K562 (cell line): ENCODE results near the gene CHD2. TPM values are rescaled to one million over a fixed set of nuclear protein-coding genes. Genes with fewer than 3 reads are reported as not detected.

Experiments
- ATAC-seq: fragments of 200-7000 bp; cut with Tn5 transposase; 3 replicates; pipeline ENCODE4 v1.9.1; 2020; ENCODE audit warnings: moderate library complexity
- BruUV-seq: library from RNA; stranded (reverse); fragments of 400-500 nt; replicated peaks from 2 replicates; lab custom pipeline; 2021; lab: Mats Ljungman, UMichigan
- CTCF ChIA-PET: fragments of 300-600 bp; formaldehyde crosslinking; extraction: SDS; loops from one replicate; lab custom pipeline; 2021; ENCODE audit warnings: low intra/inter-chr PET ratio; lab: Yijun Ruan, JAX
- POLR2A ChIA-PET: fragments of 300-600, 350-650 bp; sonication (Branson Sonifier 250); formaldehyde crosslinking; extraction: SDS; loops from one replicate; lab custom pipeline; 2021; ENCODE audit warnings: antibody characterized with exemption, inconsistent platforms; lab: Yijun Ruan, JAX
- DNase-seq, 4 experiments: peaks; one replicate each; pipeline versions ENCODE4 v3.0.0 to v3.0.0-alpha.2; 2011 to 2018; ENCODE audit warnings: low spot score in 3 of 4, mixed read lengths in 3 of 4; ENCODE audit errors: extremely low read depth in 1 of 4
- FAIRE-seq: peaks from 2 replicates; lab custom pipeline; 2011; peaks lifted over from hg19 to GRCh38; lab: Jason Lieb, UNC
- H2AFZ ChIP-seq: 2 replicates; pipeline ENCODE4 v1.6.0; 2011; ENCODE audit warnings: low read depth, low read length, control low read depth, inconsistent platforms
- H3K27ac ChIP-seq: fragments of 200-600 bp; 3 replicates; pipeline ENCODE4 v1.8.0; 2011; ENCODE audit warnings: low read depth, mild to moderate bottlenecking, control low read depth, inconsistent platforms, low read length, moderate library complexity, mixed read lengths; ENCODE audit errors: extremely low read depth
- H3K27me3 ChIP-seq, 2 experiments: fragments of 300-600 bp in 1 of 2; 2 replicates in 1 of 2; 3 replicates in 1 of 2; pipeline versions ENCODE4 v1.6.0 to v1.8.0; 2011; ENCODE audit warnings: inconsistent platforms in 2 of 2, low read length in 2 of 2, mild to moderate bottlenecking in 1 of 2, mixed read lengths in 1 of 2, moderate library complexity in 1 of 2; ENCODE audit not compliant: control insufficient read depth in 2 of 2, insufficient read depth in 2 of 2
- H3K36me3 ChIP-seq: fragments of 300-600 bp; 3 replicates; pipeline ENCODE4 v1.8.0; 2011; ENCODE audit warnings: mild to moderate bottlenecking, low read length, inconsistent platforms; ENCODE audit not compliant: control insufficient read depth, insufficient read depth
- H3K4me1 ChIP-seq, 2 experiments: fragments of 200-600 bp in 1 of 2; replicated peaks in 1 of 2; 2 replicates in 1 of 2; 3 replicates in 1 of 2; pipeline versions ENCODE4 v1.5.1 to v1.8.0; 2011; ENCODE audit warnings: inconsistent platforms in 2 of 2, low read length in 2 of 2, mild to moderate bottlenecking in 1 of 2, mixed read lengths in 1 of 2, moderate library complexity in 1 of 2; ENCODE audit not compliant: control insufficient read depth in 2 of 2, insufficient read depth in 2 of 2
- H3K4me2 ChIP-seq: 2 replicates; pipeline ENCODE4 v1.6.1; 2011; ENCODE audit warnings: low read length, control low read depth, inconsistent platforms, mixed read lengths; ENCODE audit not compliant: insufficient read depth
- H3K4me3 ChIP-seq: fragments of 200-600 bp; sonication (generic), shearing (Covaris generic); 2 replicates; pipeline ENCODE4 v1.5.1; 2016; ENCODE audit warnings: control low read depth, inconsistent platforms
- H3K79me2 ChIP-seq: fragments of 200-600 bp; 3 replicates; pipeline ENCODE4 v1.8.0; 2011; ENCODE audit warnings: low read length, inconsistent platforms; ENCODE audit not compliant: control insufficient read depth, insufficient read depth
- H3K9ac ChIP-seq, 2 experiments: 2 replicates each; pipeline versions ENCODE4 v1.6.0 to v1.6.1; 2011; ENCODE audit warnings: low read depth in 2 of 2, low read length in 2 of 2, control low read depth in 1 of 2, inconsistent platforms in 1 of 2, mild to moderate bottlenecking in 1 of 2, mixed read lengths in 1 of 2; ENCODE audit not compliant: insufficient read depth in 1 of 2
- H3K9me1 ChIP-seq: one replicate; pipeline ENCODE4 v1.6.0; 2011; ENCODE audit warnings: inconsistent platforms, mild to moderate bottlenecking, low read length, moderate library complexity; ENCODE audit not compliant: control insufficient read depth, insufficient read depth
- H3K9me3 ChIP-seq: replicated peaks from 2 replicates; pipeline ENCODE4 v1.5.1; 2011; ENCODE audit warnings: low read depth, low read length, inconsistent platforms; ENCODE audit not compliant: control insufficient read depth, insufficient read depth
- H4K20me1 ChIP-seq: replicated peaks from 2 replicates; pipeline ENCODE4 v1.6.1; 2011; ENCODE audit warnings: low read length, inconsistent platforms, mixed read lengths; ENCODE audit not compliant: control insufficient read depth, insufficient read depth
- BRF1 ChIP-seq: IDR thresholded peaks from 3 replicates; pipeline ENCODE4 v1.6.1; 2011; ENCODE audit warnings: borderline replicate concordance, mild to moderate bottlenecking; ENCODE audit not compliant: insufficient read length; ENCODE audit errors: extremely low read depth
- FOXA1 ChIP-seq: fragments of 450-650 bp; IDR thresholded peaks from 2 replicates; pipeline ENCODE4 v1.6.1; 2016; ENCODE audit warnings: mild to moderate bottlenecking, borderline replicate concordance
- GABPB2 ChIP-seq: fragments of 250-450 bp; sonication (Bioruptor Pico); conservative IDR thresholded peaks from 2 replicates; pipeline ENCODE4 v1.5.1; 2021; ENCODE audit warnings: mild to moderate bottlenecking
- GATAD2B ChIP-seq: fragments of 450-650 bp; IDR thresholded peaks from 2 replicates; pipeline ENCODE4 v1.6.1; 2017; ENCODE audit warnings: mild to moderate bottlenecking, borderline replicate concordance
- MTA3 ChIP-seq: fragments of 450-650 bp; formaldehyde crosslinking; IDR thresholded peaks from 2 replicates; pipeline ENCODE4 v1.6.1; 2017; ENCODE audit warnings: mild to moderate bottlenecking, borderline replicate concordance
- ZNF140 ChIP-seq: fragments of 250-450 bp; sonication (Bioruptor Pico); IDR thresholded peaks from 2 replicates; pipeline ENCODE4 v1.8.0; 2021; ENCODE audit warnings: moderate library complexity, mild to moderate bottlenecking, inconsistent platforms
- ZNF175 ChIP-seq: fragments of 200-800 bp; sonication (Bioruptor generic); IDR thresholded peaks from 2 replicates; pipeline ENCODE4 v1.6.1; 2016; ENCODE audit warnings: low read depth, mild to moderate bottlenecking, missing genetic modification characterization, missing compliant biosample characterization
- ZNF347 ChIP-seq: fragments of 450-650 bp; formaldehyde crosslinking; IDR thresholded peaks from 2 replicates; pipeline ENCODE4 v1.4.0; 2020; ENCODE audit warnings: low read depth, mild to moderate bottlenecking, moderate library complexity
- ZNF583 ChIP-seq: fragments of 250-450 bp; sonication (Bioruptor Pico); IDR thresholded peaks from 2 replicates; pipeline ENCODE4 v1.4.0; 2020
- WGBS: fragments of 100-300 bp; shearing (Covaris generic); methylation state at CpG from one replicate; pipeline ENCODE4 v1.1.6; 2016; ENCODE audit warnings: low coverage, mixed read lengths; ENCODE audit not compliant: insufficient coverage; ENCODE audit errors: missing lambda C conversion rate; 5-methylcytosine and 5-hydroxymethylcytosine counted together
- in situ Hi-C: fragments of 300-500 bp; cut with MboI; formaldehyde crosslinking; loops from 4 replicates; pipeline ENCODE4 v1.15.0; 2018; ENCODE audit warnings: inconsistent platforms, mixed read lengths
- intact Hi-C: fragments of 100-400 bp; cut with micrococcal nuclease; formaldehyde crosslinking; loops from 2 replicates; pipeline ENCODE4 v1.14.2; 2022
- polyA plus RNA-seq, 8 experiments: library from polyadenylated mRNA; depleted of rRNA in 4 of 8; stranded (reverse) in 5 of 8; unstranded in 3 of 8; fragments of >200 nt; fragmentation: Nextera tagmentation in 2 of 8; fragmentation: Illumina TruSeq in 1 of 8; extraction: Ambion mirVana in 2 of 8; extraction: Trizol in 1 of 8; gene quantifications; 2 replicates each; pipeline versions ENCODE4 v1.2.1 to v1.2.3, GENCODE V29; 2011 to 2014; ENCODE audit warnings: inconsistent platforms in 1 of 8, missing spikeins in 1 of 8
- total RNA-seq, 7 experiments: library from RNA; depleted of rRNA in 6 of 7; stranded (reverse); fragments of >200 nt in 6 of 7; fragmentation: Illumina TruSeq in 2 of 7; extraction: Trizol in 2 of 7; gene quantifications; 2 replicates each; pipeline versions ENCODE4 v1.2.1 to v1.2.3, GENCODE V29; 2011 to 2021; ENCODE audit warnings: low replicate concordance in 1 of 7
- TF ChIP-seq, protein P1 (sequence below): fragments of 250-450 bp; sonication (Bioruptor Pico); IDR thresholded peaks from 2 replicates; pipeline ENCODE4 v1.4.0; 2020; ENCODE audit warnings: mild to moderate bottlenecking, moderate library complexity, borderline replicate concordance
- TF ChIP-seq, protein P2 (sequence below): IDR thresholded peaks from 2 replicates; pipeline ENCODE4 v1.6.1; 2011; ENCODE audit not compliant: insufficient read length; ENCODE audit errors: extremely low read depth
- TF ChIP-seq, protein P3 (sequence below): fragments of 250-450 bp; sonication (Bioruptor Pico); IDR thresholded peaks from 2 replicates; pipeline ENCODE4 v1.5.0; 2020; ENCODE audit warnings: mild to moderate bottlenecking
- TF ChIP-seq, protein P4 (sequence below): sonication (generic); formaldehyde crosslinking; IDR thresholded peaks from 2 replicates; pipeline ENCODE4 v1.8.1; 2023; ENCODE audit warnings: missing genetic modification reagents, mild to moderate bottlenecking, borderline replicate concordance

Gene CHD2
- total and polyA plus RNA-seq, 9 of the 15 experiments (the other 6 are each of a cell fraction or from before 2014, with no cell fraction given): 38.9 to 70.8 (median 56.2) TPM

DNA sequence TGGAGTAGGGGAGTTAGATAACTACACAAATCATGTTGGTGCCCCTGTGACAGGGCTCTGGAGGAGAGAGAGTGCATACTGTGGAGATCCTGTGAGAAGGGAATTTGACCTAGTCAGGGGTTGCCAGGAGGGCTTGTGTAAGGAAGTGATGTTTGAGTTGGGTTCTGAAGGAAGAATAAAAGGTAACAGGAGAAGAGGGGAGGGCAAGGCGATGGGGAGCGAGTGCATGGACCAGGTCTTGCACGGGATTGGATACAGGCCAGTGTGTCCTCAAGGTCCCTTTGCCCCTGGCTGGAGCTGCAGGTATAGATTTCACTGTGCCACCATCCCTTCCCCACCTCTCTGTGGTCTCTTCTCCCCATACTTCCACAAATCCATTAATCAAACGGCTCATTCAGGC, 105.0 kb downstream of the CHD2 start:
- no TSS peak for BruUV-seq
- TF ChIP-seq, protein P1, sequence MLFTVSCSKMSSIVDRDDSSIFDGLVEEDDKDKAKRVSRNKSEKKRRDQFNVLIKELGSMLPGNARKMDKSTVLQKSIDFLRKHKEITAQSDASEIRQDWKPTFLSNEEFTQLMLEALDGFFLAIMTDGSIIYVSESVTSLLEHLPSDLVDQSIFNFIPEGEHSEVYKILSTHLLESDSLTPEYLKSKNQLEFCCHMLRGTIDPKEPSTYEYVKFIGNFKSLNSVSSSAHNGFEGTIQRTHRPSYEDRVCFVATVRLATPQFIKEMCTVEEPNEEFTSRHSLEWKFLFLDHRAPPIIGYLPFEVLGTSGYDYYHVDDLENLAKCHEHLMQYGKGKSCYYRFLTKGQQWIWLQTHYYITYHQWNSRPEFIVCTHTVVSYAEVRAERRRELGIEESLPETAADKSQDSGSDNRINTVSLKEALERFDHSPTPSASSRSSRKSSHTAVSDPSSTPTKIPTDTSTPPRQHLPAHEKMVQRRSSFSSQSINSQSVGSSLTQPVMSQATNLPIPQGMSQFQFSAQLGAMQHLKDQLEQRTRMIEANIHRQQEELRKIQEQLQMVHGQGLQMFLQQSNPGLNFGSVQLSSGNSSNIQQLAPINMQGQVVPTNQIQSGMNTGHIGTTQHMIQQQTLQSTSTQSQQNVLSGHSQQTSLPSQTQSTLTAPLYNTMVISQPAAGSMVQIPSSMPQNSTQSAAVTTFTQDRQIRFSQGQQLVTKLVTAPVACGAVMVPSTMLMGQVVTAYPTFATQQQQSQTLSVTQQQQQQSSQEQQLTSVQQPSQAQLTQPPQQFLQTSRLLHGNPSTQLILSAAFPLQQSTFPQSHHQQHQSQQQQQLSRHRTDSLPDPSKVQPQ: no peak
- TF ChIP-seq ZNF347 (CRISPR knock-in tag) (no peak), BRF1 (no peak), GABPB2 (no peak), ZNF583 (CRISPR knock-in tag) (no peak), GATAD2B (no peak), ZNF140 (CRISPR knock-in tag) (no peak), ZNF175 (CRISPR knock-in tag) (no peak), MTA3 (no peak), FOXA1 (no peak)
- TF ChIP-seq, protein P2, sequence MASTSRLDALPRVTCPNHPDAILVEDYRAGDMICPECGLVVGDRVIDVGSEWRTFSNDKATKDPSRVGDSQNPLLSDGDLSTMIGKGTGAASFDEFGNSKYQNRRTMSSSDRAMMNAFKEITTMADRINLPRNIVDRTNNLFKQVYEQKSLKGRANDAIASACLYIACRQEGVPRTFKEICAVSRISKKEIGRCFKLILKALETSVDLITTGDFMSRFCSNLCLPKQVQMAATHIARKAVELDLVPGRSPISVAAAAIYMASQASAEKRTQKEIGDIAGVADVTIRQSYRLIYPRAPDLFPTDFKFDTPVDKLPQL: no peak
- TF ChIP-seq, protein P3, sequence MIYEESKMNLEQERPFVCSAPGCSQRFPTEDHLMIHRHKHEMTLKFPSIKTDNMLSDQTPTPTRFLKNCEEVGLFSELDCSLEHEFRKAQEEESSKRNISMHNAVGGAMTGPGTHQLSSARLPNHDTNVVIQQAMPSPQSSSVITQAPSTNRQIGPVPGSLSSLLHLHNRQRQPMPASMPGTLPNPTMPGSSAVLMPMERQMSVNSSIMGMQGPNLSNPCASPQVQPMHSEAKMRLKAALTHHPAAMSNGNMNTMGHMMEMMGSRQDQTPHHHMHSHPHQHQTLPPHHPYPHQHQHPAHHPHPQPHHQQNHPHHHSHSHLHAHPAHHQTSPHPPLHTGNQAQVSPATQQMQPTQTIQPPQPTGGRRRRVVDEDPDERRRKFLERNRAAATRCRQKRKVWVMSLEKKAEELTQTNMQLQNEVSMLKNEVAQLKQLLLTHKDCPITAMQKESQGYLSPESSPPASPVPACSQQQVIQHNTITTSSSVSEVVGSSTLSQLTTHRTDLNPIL: no peak
- TF ChIP-seq, protein P4, sequence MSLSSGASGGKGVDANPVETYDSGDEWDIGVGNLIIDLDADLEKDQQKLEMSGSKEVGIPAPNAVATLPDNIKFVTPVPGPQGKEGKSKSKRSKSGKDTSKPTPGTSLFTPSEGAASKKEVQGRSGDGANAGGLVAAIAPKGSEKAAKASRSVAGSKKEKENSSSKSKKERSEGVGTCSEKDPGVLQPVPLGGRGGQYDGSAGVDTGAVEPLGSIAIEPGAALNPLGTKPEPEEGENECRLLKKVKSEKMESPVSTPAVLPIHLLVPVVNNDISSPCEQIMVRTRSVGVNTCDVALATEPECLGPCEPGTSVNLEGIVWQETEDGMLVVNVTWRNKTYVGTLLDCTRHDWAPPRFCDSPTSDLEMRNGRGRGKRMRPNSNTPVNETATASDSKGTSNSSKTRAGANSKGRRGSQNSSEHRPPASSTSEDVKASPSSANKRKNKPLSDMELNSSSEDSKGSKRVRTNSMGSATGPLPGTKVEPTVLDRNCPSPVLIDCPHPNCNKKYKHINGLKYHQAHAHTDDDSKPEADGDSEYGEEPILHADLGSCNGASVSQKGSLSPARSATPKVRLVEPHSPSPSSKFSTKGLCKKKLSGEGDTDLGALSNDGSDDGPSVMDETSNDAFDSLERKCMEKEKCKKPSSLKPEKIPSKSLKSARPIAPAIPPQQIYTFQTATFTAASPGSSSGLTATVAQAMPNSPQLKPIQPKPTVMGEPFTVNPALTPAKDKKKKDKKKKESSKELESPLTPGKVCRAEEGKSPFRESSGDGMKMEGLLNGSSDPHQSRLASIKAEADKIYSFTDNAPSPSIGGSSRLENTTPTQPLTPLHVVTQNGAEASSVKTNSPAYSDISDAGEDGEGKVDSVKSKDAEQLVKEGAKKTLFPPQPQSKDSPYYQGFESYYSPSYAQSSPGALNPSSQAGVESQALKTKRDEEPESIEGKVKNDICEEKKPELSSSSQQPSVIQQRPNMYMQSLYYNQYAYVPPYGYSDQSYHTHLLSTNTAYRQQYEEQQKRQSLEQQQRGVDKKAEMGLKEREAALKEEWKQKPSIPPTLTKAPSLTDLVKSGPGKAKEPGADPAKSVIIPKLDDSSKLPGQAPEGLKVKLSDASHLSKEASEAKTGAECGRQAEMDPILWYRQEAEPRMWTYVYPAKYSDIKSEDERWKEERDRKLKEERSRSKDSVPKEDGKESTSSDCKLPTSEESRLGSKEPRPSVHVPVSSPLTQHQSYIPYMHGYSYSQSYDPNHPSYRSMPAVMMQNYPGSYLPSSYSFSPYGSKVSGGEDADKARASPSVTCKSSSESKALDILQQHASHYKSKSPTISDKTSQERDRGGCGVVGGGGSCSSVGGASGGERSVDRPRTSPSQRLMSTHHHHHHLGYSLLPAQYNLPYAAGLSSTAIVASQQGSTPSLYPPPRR (CRISPR knock-in tag): no peak

More for the DNA sequence above, 105.0 kb downstream of the CHD2 start:
- Histone ChIP-seq H3K9me3 (no peaks in the 10 kb centered on the region; the same call in 1 of the 2 replicates), H3K79me2 (no peaks in the 10 kb centered on the region), H3K4me3 (no peak overlapping the region), H3K27ac (no peak overlapping the region), H4K20me1 (no peaks in the 10 kb centered on the region), H3K4me2 (no peak overlapping the region), H2AFZ (no peak overlapping the region), H3K27me3 (no peaks in the 10 kb centered on the region), H3K4me1 (no peaks in the 10 kb centered on the region), H3K36me3 (peaks cover 95% of the 10 kb centered on the region), H3K9me1 (no peaks in the 10 kb centered on the region), H3K9ac (no peak overlapping the region)
- in situ Hi-C loops (no loop called here), intact Hi-C loops (no loop called here)
- FAIRE-seq (no peak), ATAC-seq (peak; percentile 32; the same call in 2 of the 3 replicates), DNase-seq (no peak)
- WGBS: 87% methylated on average over 4 of the region's 4 CpGs
- ChIA-PET CTCF (no interaction called here), POLR2A (no interaction called here)
